IPS-18c (cell line): ENCODE measurements around the gene SDSL.
A peak's percentile ranks its signal among the peaks of the same experiment; 100 is the strongest.

Experiments
- H3K4me3 ChIP-seq: 2 replicates; pipeline ENCODE4 v1.7.0; 2013; ENCODE audit warnings: low read depth, mild to moderate bottlenecking, low read length, moderate library complexity; ENCODE audit not compliant: insufficient read depth
- H3K9me3 ChIP-seq: one replicate; pipeline ENCODE4 v1.6.1; 2013; ENCODE audit warnings: mild to moderate bottlenecking, low read length, moderate library complexity; ENCODE audit not compliant: control insufficient read depth, insufficient read depth

The SDSL gene

GRCh38 chr12:113456761-113457160 lies 34.6 kb downstream of the SDSL start:
- no peak overlapping the region for H3K4me3 ChIP-seq
- no peaks in the 10 kb centered on the region for H3K9me3 ChIP-seq

DNA sequence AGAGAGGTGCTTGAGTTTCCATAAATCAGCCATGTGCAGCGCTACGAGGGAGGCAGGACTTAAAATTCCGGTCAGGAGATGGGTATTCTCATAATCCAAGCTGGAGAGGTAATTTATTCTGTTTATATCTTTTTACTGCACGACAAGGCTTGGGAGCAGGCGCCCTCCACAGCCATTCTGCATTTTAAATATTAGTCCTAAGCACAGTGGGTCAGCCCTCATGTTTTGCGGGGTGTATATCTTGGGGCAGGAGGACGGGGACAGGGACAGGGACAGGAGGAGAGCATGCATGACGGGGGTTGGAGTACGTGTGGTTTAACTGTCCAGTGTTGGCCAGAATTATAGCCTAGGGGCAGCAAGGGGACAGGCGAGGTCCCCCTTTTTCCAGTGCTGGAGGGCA lies 35.0 kb downstream of the SDSL start:
- H3K9me3 ChIP-seq, result no peaks in the 10 kb centered on the region
- no peak overlapping the region for H3K4me3 ChIP-seq

DNA sequence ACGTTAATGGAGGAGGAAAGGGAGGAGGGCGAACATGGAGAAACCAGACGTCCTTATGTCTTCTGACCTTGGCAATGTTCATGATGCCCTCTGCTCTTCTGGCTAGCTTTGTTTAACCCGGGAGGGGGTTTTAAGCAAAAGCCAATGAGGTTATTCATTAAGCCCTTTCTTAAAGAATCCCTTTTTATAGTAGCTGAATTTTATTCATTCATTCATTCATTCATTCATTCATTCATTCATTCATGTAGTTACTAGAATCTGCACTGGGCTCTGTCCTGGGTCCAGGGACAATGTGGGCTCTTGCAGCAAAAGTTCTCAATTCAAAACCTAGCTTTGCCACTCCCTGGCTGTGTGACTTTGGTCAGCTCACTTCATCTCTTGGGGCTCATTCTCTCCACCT lies 35.5 kb downstream of the SDSL start:
- Histone ChIP-seq H3K9me3 (no peaks in the 10 kb centered on the region), H3K4me3 (no peak overlapping the region)

GRCh38 chr12:113459981-113460380 lies 37.8 kb downstream of the SDSL start:
- Histone ChIP-seq H3K9me3 (no peaks in the 10 kb centered on the region), H3K4me3 (no peak overlapping the region)

DNA sequence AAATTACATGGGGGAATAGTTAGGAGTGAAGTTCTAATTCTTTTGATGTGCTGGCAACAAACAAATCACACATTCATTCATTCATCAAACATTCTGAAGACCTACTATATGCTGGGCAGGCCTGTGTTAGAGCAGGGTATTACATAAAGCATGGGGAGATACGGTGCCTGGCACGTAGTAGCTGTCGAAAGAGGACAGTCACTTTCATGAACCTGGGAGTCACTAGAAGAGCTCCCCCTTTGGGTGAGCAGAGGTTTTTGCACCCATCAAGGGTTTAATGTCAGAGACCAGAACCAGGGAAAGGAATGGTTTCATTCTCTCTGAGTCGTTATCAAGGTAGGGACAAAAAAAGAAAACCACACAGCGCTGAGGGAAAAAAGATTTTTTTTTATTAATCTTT lies 39.5 kb downstream of the SDSL start:
- Histone ChIP-seq H3K4me3 (no peak overlapping the region), H3K9me3 (no peaks in the 10 kb centered on the region)

- peak overlapping the region; percentile 9; the same call in 1 of the 2 replicates for H3K4me3 ChIP-seq
- H3K9me3 ChIP-seq, result no peaks in the 10 kb centered on the region
Measured at GRCh38 chr12:113462117-113462774, 40.1 kb downstream of the SDSL start.

- Histone ChIP-seq H3K4me3 (peak overlapping the region; percentile 43), H3K9me3 (no peaks in the 10 kb centered on the region)
Measured at GRCh38 chr12:113462998-113463745, 41.0 kb downstream of the SDSL start.

DNA sequence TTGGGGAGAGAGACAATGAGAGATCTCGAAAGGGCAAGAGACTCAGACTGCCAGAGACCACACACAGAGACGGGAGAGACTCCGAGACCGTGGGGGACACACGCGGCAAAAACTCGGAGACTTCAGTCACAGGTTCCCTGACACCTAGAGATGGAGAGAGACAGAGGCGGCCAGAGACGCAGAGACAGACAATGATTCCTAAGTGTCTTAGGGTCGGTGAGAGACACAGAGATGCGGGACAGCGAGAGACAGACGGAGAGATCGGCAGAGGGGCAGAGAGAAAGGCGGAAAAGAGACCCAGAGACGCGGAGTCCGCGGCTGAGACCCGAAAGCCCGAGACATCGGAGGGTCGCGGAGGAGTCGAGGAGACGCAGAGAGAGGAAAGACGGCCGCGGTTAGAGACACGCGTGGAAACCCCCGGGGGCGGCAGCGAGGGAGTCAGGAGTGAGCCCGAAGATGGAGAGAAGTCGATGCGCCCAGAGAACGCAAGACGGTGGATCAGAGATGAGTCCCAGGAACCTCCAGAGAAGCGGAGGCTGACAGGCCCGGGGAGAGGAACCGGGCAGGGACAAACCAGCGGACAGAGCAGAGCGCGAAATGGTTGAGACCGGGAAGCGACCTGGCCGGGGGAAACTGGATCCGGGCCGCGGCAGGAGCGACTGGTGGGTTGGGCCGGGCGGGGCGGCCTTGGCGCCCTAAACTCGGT lies 41.7 kb downstream of the SDSL start:
- H3K9me3 ChIP-seq, result no peaks in the 10 kb centered on the region
- peak overlapping the region; percentile 43 for H3K4me3 ChIP-seq

- Histone ChIP-seq H3K4me3 (peak overlapping the region; percentile 43; the same call in 1 of the 2 replicates), H3K9me3 (no peaks in the 10 kb centered on the region)
Measured at GRCh38 chr12:113464452-113464775, 42.2 kb downstream of the SDSL start.

GRCh38 chr12:113464852-113465719 lies 42.9 kb downstream of the SDSL start:
- peak overlapping the region; percentile 43 for H3K4me3 ChIP-seq
- H3K9me3 ChIP-seq, result no peaks in the 10 kb centered on the region

DNA sequence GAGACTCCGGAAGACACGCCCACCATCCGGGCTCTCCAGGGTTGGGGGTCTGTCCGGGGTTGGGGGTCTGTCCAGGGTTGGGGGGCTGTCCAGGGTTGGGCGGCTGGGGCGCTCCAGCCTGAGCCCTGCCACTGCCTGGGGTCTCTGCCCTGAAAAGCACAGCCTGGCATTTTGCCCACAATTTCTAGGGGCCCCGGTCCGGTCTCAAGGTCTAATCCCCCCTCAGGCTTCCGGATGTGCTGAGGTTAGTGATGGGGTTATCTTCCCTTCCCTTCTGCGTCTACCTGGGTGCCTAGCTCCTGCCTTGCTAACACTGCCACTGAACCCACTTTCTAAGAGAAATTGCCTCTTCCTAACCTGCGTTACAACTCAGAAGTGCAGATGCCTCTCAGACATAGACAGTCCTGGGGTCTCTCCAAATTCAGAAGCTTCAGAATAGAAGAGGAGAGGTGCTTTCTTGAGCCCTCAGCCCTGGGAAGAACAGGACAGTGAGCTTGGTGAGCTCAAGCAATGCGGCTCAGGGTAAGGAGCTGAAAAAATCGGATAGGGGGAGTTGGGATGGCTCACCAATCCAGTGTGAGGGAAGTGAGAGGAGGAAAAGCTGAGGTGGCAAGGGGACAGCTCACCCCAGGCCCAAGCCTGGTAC lies 43.8 kb downstream of the SDSL start:
- peak overlapping the region; percentile 43; the same call in 1 of the 2 replicates for H3K4me3 ChIP-seq
- no peaks in the 10 kb centered on the region for H3K9me3 ChIP-seq

GRCh38 chr12:113466454-113467141 lies 44.4 kb downstream of the SDSL start:
- peak overlapping the region; percentile 45; the same call in 1 of the 2 replicates for H3K4me3 ChIP-seq

GRCh38 chr12:113467142-113467501 lies 44.9 kb downstream of the SDSL start:
- Histone ChIP-seq H3K9me3 (no peaks in the 10 kb centered on the region), H3K4me3 (peak overlapping the region; percentile 45)

More at GRCh38 chr12:113466454-113467141, 44.4 kb downstream of the SDSL start:
- no peaks in the 10 kb centered on the region for H3K9me3 ChIP-seq

DNA sequence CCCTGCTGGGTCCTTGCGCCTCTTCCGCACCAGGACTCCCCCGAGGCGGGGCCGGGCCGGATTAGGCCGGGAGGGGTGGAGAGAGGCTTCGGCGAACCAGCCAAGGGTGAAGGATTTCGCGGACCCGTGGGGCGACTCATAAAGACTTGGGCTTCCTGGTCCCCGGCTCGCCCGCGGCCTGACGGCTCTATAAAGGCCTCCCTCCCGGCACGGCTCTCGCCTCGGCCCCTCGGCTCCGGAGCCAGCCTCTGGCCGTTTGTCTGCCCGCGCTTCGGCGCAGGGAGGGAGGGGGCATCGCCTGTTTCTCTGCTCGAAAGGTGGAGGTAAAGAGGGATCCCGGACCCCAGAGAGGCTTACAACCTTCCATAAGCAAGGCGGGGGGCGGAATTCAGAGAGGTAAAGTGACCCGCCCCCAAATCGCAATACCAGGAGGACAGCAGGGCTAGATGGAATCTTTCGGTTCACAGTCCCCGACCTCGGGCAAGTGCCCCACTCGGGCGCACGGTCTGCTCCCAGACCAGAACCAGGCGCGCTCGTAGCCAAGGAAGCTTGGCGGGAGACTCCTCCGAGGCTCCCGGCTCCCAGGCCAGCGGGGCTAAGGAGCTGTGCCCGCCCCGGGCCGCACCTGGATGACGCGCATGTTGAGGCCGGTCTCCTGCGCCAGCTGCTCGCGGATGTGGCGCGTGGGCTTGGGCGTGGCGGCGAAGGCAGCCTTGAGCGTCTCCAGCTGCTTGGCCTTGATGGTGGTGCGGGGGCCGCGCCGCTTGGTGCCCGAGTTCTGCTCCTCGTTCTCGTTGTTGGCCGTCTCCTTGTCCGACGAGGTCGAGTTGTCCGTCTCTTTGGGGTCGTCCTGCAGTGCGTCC lies 45.6 kb downstream of the SDSL start:
- Histone ChIP-seq H3K4me3 (peak overlapping the region; percentile 45), H3K9me3 (peaks cover 2% of the 10 kb centered on the region)

GRCh38 chr12:113468365-113469223 lies 46.4 kb downstream of the SDSL start:
- H3K4me3 ChIP-seq, result peak overlapping the region; percentile 45
- H3K9me3 ChIP-seq, result peaks cover 2% of the 10 kb centered on the region
